K562 (cell line): ENCODE results near the gene TEP1. TPM values are rescaled to one million over a fixed set of nuclear protein-coding genes. Genes with fewer than 3 reads are reported as not detected.
A peak's percentile ranks its signal among the peaks of the same experiment; 100 is the strongest.

Experiments used
- ARID2 ChIP-seq: fragments of 450-650 bp; IDR thresholded peaks from 2 replicates; pipeline ENCODE4 v1.6.1; 2017; ENCODE audit warnings: antibody characterized with exemption, mild to moderate bottlenecking
- FOXJ2 ChIP-seq: fragments of 200-800 bp; sonication (Bioruptor generic); IDR thresholded peaks from 2 replicates; pipeline ENCODE4 v1.6.1; 2016; ENCODE audit warnings: missing genetic modification characterization, missing compliant biosample characterization
- POLR2AphosphoS2 ChIP-seq: IDR thresholded peaks from 2 replicates; pipeline ENCODE4 v1.6.1; 2012; ENCODE audit warnings: low read length, improper control_type of control experiment
- TCF3 ChIP-seq: sonication (generic); formaldehyde crosslinking; IDR thresholded peaks from 2 replicates; pipeline ENCODE4 v1.4.0; 2020; ENCODE audit warnings: mild to moderate bottlenecking, missing genetic modification reagents
- TRIM24 ChIP-seq, 2 experiments: fragments of 450-650 bp; IDR thresholded peaks; 2 replicates each; pipeline ENCODE4 v1.6.1; 2016
- ZFX ChIP-seq: sonication (generic); formaldehyde crosslinking; IDR thresholded peaks from 2 replicates; pipeline ENCODE4 v1.8.0; 2022; ENCODE audit warnings: mild to moderate bottlenecking, missing genetic modification reagents, moderate library complexity
- polyA plus RNA-seq, 8 experiments: library from polyadenylated mRNA; depleted of rRNA in 4 of 8; stranded (reverse) in 5 of 8; unstranded in 3 of 8; fragments of >200 nt; fragmentation: Nextera tagmentation in 2 of 8; fragmentation: Illumina TruSeq in 1 of 8; extraction: Ambion mirVana in 2 of 8; extraction: Trizol in 1 of 8; gene quantifications; 2 replicates each; pipeline versions ENCODE4 v1.2.1 to v1.2.3, GENCODE V29; 2011 to 2014; ENCODE audit warnings: inconsistent platforms in 1 of 8, missing spikeins in 1 of 8
- total RNA-seq, 7 experiments: library from RNA; depleted of rRNA in 6 of 7; stranded (reverse); fragments of >200 nt in 6 of 7; fragmentation: Illumina TruSeq in 2 of 7; extraction: Trizol in 2 of 7; gene quantifications; 2 replicates each; pipeline versions ENCODE4 v1.2.1 to v1.2.3, GENCODE V29; 2011 to 2021; ENCODE audit warnings: low replicate concordance in 1 of 7
- TF ChIP-seq, protein P1 (sequence below): sonication (generic); formaldehyde crosslinking; IDR thresholded peaks from 2 replicates; pipeline ENCODE4 v1.8.0; 2022; ENCODE audit warnings: mild to moderate bottlenecking, low read depth, missing genetic modification reagents
- TF ChIP-seq, protein P2 (sequence below), 2 experiments: fragments of 450-650 bp; formaldehyde crosslinking in 1 of 2; IDR thresholded peaks; 2 replicates each; pipeline versions ENCODE4 v1.4.0 to v1.6.1; 2014 to 2020; ENCODE audit warnings: mild to moderate bottlenecking in 2 of 2, borderline replicate concordance in 1 of 2, low read depth in 1 of 2
- TF ChIP-seq, protein P3 (sequence below): fragments of 250-450 bp; sonication (Bioruptor Pico); IDR thresholded peaks from 2 replicates; pipeline ENCODE4 v1.4.0; 2020; ENCODE audit warnings: mild to moderate bottlenecking
- TF ChIP-seq, protein P4 (sequence below): IDR thresholded peaks from 2 replicates; pipeline ENCODE4 v1.6.1; 2014; ENCODE audit warnings: antibody characterized with exemption
- TF ChIP-seq, protein P5 (sequence below), 2 experiments: fragments of 250-450 bp in 1 of 2; fragments of 450-650 bp in 1 of 2; sonication (Bioruptor Pico) in 1 of 2; IDR thresholded peaks; 2 replicates each; pipeline versions ENCODE4 v1.6.1 to v1.8.0; 2016 to 2021; ENCODE audit warnings: mild to moderate bottlenecking in 2 of 2, moderate library complexity in 2 of 2, missing compliant biosample characterization in 1 of 2, missing genetic modification characterization in 1 of 2

The TEP1 gene
- total and polyA plus RNA-seq, 9 of the 15 experiments (the other 6 are each of a cell fraction or from before 2014, with no cell fraction given): 1.0 to 12.2 (median 7.1) TPM

DNA sequence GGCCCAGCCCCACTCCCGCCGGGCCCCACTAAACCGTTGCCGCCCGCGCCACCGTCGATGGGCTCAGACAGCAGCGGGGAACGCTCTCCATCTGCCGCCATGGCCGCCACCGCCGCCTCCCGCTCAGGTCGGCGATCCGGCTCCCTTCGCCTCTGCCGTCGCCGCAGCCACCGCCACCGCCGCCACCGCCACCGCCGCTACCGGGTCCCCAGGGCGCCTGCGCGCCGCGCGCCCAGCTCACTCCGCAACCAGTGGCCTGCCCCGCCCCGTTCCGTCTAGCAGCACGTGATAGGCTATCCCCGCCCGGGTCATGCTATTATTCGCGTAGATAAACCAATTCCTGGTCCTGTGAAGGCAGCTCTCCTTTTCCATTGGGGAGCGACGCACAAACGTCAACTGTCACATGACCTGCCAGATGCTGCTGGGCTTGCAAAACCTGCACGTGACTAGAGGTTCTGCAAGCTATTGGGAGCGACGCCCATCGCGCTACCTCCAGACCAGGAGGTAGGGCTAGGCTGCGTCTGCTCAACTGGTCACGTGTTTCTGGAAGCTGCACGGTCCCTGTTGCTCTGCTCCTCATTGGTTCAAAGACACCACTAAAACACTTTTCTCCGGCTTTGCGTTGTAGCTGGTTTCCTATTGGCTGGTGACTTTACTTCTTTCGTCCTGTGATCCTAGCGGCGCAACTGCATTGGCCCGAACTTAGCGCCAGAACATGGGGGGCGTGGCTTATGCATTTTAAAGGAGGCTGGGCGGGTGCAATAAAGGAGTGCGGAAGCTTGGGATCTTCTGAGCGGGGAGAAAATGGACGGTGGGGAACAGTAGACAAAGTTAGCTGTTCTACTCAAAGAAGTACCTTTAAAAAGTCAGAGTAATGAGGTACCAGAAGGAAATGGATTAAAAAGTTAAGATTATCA lies 48.2 kb upstream of the TEP1 start, which contains the start of gene PIP4P1 (continued):
- TF ChIP-seq, protein P1, sequence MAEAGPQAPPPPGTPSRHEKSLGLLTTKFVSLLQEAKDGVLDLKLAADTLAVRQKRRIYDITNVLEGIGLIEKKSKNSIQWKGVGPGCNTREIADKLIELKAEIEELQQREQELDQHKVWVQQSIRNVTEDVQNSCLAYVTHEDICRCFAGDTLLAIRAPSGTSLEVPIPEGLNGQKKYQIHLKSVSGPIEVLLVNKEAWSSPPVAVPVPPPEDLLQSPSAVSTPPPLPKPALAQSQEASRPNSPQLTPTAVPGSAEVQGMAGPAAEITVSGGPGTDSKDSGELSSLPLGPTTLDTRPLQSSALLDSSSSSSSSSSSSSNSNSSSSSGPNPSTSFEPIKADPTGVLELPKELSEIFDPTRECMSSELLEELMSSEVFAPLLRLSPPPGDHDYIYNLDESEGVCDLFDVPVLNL (CRISPR knock-in tag): peak; percentile 69; the same call in 1 of the 2 replicates
- TF ChIP-seq ZFX (CRISPR knock-in tag) (peak; percentile 66), TCF3 (0 out of 2 replicates have a peak, but pooled peaks have one; percentile 20), ARID2 (no peak), TRIM24 (IDR thresholded peaks at IDR 0.05) (peak in 1 of 2 experiments; percentile 31; a peak in 1 of 4 replicates), FOXJ2 (tag) (peak; percentile 75), POLR2AphosphoS2 (peak; percentile 67; the same call in 1 of the 2 replicates)
- TF ChIP-seq, protein P2, sequence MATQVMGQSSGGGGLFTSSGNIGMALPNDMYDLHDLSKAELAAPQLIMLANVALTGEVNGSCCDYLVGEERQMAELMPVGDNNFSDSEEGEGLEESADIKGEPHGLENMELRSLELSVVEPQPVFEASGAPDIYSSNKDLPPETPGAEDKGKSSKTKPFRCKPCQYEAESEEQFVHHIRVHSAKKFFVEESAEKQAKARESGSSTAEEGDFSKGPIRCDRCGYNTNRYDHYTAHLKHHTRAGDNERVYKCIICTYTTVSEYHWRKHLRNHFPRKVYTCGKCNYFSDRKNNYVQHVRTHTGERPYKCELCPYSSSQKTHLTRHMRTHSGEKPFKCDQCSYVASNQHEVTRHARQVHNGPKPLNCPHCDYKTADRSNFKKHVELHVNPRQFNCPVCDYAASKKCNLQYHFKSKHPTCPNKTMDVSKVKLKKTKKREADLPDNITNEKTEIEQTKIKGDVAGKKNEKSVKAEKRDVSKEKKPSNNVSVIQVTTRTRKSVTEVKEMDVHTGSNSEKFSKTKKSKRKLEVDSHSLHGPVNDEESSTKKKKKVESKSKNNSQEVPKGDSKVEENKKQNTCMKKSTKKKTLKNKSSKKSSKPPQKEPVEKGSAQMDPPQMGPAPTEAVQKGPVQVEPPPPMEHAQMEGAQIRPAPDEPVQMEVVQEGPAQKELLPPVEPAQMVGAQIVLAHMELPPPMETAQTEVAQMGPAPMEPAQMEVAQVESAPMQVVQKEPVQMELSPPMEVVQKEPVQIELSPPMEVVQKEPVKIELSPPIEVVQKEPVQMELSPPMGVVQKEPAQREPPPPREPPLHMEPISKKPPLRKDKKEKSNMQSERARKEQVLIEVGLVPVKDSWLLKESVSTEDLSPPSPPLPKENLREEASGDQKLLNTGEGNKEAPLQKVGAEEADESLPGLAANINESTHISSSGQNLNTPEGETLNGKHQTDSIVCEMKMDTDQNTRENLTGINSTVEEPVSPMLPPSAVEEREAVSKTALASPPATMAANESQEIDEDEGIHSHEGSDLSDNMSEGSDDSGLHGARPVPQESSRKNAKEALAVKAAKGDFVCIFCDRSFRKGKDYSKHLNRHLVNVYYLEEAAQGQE (IDR thresholded peaks at IDR 0.05; ENCODE audit: borderline replicate concordance): peak; percentile 96
- TF ChIP-seq, protein P2 (CRISPR knock-in tag; IDR thresholded peaks at IDR 0.05; ENCODE audit: low read depth): no peak
- TF ChIP-seq, protein P3, sequence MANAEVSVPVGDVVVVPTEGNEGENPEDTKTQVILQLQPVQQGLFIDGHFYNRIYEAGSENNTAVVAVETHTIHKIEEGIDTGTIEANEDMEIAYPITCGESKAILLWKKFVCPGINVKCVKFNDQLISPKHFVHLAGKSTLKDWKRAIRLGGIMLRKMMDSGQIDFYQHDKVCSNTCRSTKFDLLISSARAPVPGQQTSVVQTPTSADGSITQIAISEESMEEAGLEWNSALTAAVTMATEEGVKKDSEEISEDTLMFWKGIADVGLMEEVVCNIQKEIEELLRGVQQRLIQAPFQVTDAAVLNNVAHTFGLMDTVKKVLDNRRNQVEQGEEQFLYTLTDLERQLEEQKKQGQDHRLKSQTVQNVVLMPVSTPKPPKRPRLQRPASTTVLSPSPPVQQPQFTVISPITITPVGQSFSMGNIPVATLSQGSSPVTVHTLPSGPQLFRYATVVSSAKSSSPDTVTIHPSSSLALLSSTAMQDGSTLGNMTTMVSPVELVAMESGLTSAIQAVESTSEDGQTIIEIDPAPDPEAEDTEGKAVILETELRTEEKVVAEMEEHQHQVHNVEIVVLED: peak; percentile 51; the same call in 1 of the 2 replicates
- TF ChIP-seq, protein P4, sequence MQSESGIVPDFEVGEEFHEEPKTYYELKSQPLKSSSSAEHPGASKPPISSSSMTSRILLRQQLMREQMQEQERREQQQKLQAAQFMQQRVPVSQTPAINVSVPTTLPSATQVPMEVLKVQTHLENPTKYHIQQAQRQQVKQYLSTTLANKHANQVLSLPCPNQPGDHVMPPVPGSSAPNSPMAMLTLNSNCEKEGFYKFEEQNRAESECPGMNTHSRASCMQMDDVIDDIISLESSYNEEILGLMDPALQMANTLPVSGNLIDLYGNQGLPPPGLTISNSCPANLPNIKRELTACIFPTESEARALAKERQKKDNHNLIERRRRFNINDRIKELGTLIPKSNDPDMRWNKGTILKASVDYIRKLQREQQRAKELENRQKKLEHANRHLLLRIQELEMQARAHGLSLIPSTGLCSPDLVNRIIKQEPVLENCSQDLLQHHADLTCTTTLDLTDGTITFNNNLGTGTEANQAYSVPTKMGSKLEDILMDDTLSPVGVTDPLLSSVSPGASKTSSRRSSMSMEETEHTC: peak; percentile 66
- TF ChIP-seq, protein P5, sequence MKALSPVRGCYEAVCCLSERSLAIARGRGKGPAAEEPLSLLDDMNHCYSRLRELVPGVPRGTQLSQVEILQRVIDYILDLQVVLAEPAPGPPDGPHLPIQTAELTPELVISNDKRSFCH (CRISPR knock-in tag; IDR thresholded peaks at IDR 0.05): no peak
- TF ChIP-seq, protein P5 (tag; IDR thresholded peaks at IDR 0.05): peak; percentile 54; the same call in 1 of the 2 replicates
